Measurements from ENCODE around the gene ANO10. TPM values are rescaled to one million over a fixed set of nuclear protein-coding genes. Genes with fewer than 3 reads are reported as not detected.

ANO10 gene
- total RNA-seq, 1 donor: 54.0 TPM

GRCh38 chr3:43436507-43437140 is 185.2 kb downstream of the ANO10 start:
- DNase-seq (ENCODE audit: low read depth): no peak
- TF ChIP-seq, protein P1, sequence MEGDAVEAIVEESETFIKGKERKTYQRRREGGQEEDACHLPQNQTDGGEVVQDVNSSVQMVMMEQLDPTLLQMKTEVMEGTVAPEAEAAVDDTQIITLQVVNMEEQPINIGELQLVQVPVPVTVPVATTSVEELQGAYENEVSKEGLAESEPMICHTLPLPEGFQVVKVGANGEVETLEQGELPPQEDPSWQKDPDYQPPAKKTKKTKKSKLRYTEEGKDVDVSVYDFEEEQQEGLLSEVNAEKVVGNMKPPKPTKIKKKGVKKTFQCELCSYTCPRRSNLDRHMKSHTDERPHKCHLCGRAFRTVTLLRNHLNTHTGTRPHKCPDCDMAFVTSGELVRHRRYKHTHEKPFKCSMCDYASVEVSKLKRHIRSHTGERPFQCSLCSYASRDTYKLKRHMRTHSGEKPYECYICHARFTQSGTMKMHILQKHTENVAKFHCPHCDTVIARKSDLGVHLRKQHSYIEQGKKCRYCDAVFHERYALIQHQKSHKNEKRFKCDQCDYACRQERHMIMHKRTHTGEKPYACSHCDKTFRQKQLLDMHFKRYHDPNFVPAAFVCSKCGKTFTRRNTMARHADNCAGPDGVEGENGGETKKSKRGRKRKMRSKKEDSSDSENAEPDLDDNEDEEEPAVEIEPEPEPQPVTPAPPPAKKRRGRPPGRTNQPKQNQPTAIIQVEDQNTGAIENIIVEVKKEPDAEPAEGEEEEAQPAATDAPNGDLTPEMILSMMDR (IDR thresholded peaks at IDR 0.05; ENCODE audit: insufficient read depth, low read depth, low read length): no peak
- H3K4me3 ChIP-seq (ENCODE audit: low read depth, low read length): no peak overlapping the region

GRCh38 chr3:43435706-43436105 is 186.1 kb downstream of the ANO10 start:
- no peak for DNase-seq (ENCODE audit: low read depth)
- TF ChIP-seq, protein P1 (IDR thresholded peaks at IDR 0.05; ENCODE audit: insufficient read depth, low read depth, low read length): no peak
- no peak overlapping the region for H3K4me3 ChIP-seq (ENCODE audit: low read depth, low read length)

DNA sequence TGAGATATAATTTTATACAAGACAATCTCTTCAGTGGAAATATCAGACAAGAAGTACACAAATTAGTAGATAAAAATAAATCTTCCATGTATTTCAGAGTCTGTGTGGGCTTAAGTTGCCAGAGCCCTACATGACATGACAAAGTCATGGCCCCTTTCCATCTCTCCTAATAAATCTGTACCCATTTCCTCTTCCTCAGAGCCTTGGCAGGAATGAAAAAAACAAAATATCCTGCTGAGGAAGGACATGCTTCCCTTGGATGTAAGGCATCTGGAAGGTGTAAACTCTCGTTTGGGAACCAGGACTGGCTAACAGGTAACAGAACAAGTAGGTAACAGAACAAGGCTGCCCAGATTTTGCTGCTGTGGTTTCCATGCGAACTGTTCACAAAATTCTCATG is 187.4 kb downstream of the ANO10 start:
- TF ChIP-seq, protein P1 (IDR thresholded peaks at IDR 0.05; ENCODE audit: insufficient read depth, low read depth, low read length): no peak
- DNase-seq (ENCODE audit: low read depth): no peak
- H3K4me3 ChIP-seq (ENCODE audit: low read depth, low read length): no peak overlapping the region

GRCh38 chr3:43432462-43432861 is 189.3 kb downstream of the ANO10 start:
- no peak for DNase-seq (ENCODE audit: low read depth)
- H3K4me3 ChIP-seq (ENCODE audit: low read depth, low read length): no peak overlapping the region
- TF ChIP-seq, protein P1 (IDR thresholded peaks at IDR 0.05; ENCODE audit: insufficient read depth, low read depth, low read length): no peak

- no peak overlapping the region for H3K4me3 ChIP-seq (ENCODE audit: low read depth, low read length)
- no peak for DNase-seq (ENCODE audit: low read depth)
- TF ChIP-seq, protein P1 (IDR thresholded peaks at IDR 0.05; ENCODE audit: insufficient read depth, low read depth, low read length): no peak
Observed at GRCh38 chr3:43426388-43426787, 195.4 kb downstream of the ANO10 start.

DNA sequence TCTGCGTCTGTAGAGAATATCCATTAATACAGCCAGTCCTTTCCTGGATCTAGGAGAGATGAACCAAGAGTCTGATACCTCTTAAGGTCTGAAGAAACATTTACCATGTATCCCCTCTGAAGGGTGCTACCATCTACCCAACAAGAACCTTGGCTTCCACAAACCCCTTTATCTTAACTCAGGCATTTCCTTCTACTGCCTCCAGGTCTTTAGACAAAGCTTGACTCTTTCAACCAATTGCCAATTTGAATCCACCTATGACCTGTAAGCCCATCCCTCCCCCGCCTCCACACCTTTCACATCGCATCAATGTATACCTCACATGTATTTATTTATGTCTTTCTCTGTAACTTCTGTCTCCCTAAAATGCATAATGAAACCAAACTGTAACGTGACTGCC is 196.0 kb downstream of the ANO10 start:
- DNase-seq (ENCODE audit: low read depth): no peak
- H3K4me3 ChIP-seq (ENCODE audit: low read depth, low read length): no peak overlapping the region
- TF ChIP-seq, protein P1 (IDR thresholded peaks at IDR 0.05; ENCODE audit: insufficient read depth, low read depth, low read length): no peak

DNA sequence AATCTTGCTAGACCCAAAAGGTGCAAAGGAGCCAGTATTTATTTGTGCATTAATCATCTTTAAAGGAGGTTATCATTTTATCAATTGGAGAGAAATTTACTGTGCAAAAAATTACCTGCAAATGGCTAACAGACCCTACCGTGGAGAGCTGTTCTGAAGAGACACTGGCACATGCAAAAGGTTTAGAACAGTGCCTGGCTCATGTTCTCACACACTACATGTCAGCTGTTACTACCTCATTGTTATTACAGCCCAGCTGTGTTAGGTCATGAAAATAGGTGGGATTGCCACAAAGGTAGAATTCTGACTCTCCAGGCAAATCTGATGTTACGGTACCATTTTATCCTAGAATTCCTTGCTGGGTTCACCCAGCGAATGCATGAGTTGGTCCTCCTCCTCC is 198.2 kb downstream of the ANO10 start:
- no peak for DNase-seq (ENCODE audit: low read depth)
- TF ChIP-seq, protein P1 (IDR thresholded peaks at IDR 0.05; ENCODE audit: insufficient read depth, low read depth, low read length): no peak
- H3K4me3 ChIP-seq (ENCODE audit: low read depth, low read length): no peak overlapping the region
